Measurements from ENCODE around the gene LCNL1. TPM values are rescaled to one million over a fixed set of nuclear protein-coding genes. Genes with fewer than 3 reads are reported as not detected.

LCNL1 gene
- total RNA-seq, 1 experiment from 2014 or later: not detected

Other genes starting within 250 kb of the LCNL1 start
- gene LCN10, start 240.1 kb upstream of the LCNL1 start, total RNA-seq (2014; rRNA removed; shearing (Covaris generic)): 0.10 TPM in 1 of 2 replicates, not detected in the other
- gene LCN6, start 234.5 kb upstream of the LCNL1 start, total RNA-seq (2014; rRNA removed; shearing (Covaris generic)): not detected in 2 replicates
- gene LCN8, start 224.8 kb upstream of the LCNL1 start, total RNA-seq (2014; rRNA removed; shearing (Covaris generic)): not detected in 2 replicates
- not detected in 2 replicates for gene LCN15, start 218.5 kb upstream of the LCNL1 start, total RNA-seq (2014; rRNA removed; shearing (Covaris generic))
- 17.3 and 26.2 TPM in 2 replicates for gene TMEM141, start 191.6 kb upstream of the LCNL1 start, total RNA-seq (2014; rRNA removed; shearing (Covaris generic))
- 0.14 TPM in 1 of 2 replicates, not detected in the other for gene CCDC183, start 186.7 kb upstream of the LCNL1 start, total RNA-seq (2014; rRNA removed; shearing (Covaris generic))
- gene RABL6, start 175.0 kb upstream of the LCNL1 start, total RNA-seq (2014; rRNA removed; shearing (Covaris generic)): 102 and 108 TPM in 2 replicates
- gene AJM1, start 140.5 kb upstream of the LCNL1 start, total RNA-seq (2014; rRNA removed; shearing (Covaris generic)): 0.35 and 0.77 TPM in 2 replicates
- gene PHPT1, start 133.6 kb upstream of the LCNL1 start, total RNA-seq (2014; rRNA removed; shearing (Covaris generic)): 79.9 and 109 TPM in 2 replicates
- 1.9 and 4.4 TPM in 2 replicates for gene MAMDC4, start 130.6 kb upstream of the LCNL1 start, total RNA-seq (2014; rRNA removed; shearing (Covaris generic))
- gene EDF1, start 116.7 kb upstream of the LCNL1 start, total RNA-seq (2014; rRNA removed; shearing (Covaris generic)): 410 and 447 TPM in 2 replicates
- gene TRAF2, start 96.5 kb upstream of the LCNL1 start, total RNA-seq (2014; rRNA removed; shearing (Covaris generic)): 19.5 and 23.6 TPM in 2 replicates
- gene FBXW5, start 38.3 kb upstream of the LCNL1 start, total RNA-seq (2014; rRNA removed; shearing (Covaris generic)): 37.1 and 40.4 TPM in 2 replicates
- not detected in 2 replicates for gene C8G, start 37.8 kb upstream of the LCNL1 start, total RNA-seq (2014; rRNA removed; shearing (Covaris generic))
- not detected in 2 replicates for gene LCN12, start 30.7 kb upstream of the LCNL1 start, total RNA-seq (2014; rRNA removed; shearing (Covaris generic))
- gene PTGDS, start 5.5 kb upstream of the LCNL1 start, total RNA-seq (2014; rRNA removed; shearing (Covaris generic)): not detected in 2 replicates
- 25.9 and 27.8 TPM in 2 replicates for gene PAXX, start 9.4 kb downstream of the LCNL1 start, total RNA-seq (2014; rRNA removed; shearing (Covaris generic))
- gene CLIC3, start 13.6 kb downstream of the LCNL1 start, total RNA-seq (2014; rRNA removed; shearing (Covaris generic)): 0.28 and 0.55 TPM in 2 replicates
- gene ABCA2, start 45.2 kb downstream of the LCNL1 start, total RNA-seq (2014; rRNA removed; shearing (Covaris generic)): 4.0 and 4.6 TPM in 2 replicates
- gene FUT7, start 49.1 kb downstream of the LCNL1 start, total RNA-seq (2014; rRNA removed; shearing (Covaris generic)): not detected in 2 replicates
- 0.51 and 0.91 TPM in 2 replicates for gene NPDC1, start 63.2 kb downstream of the LCNL1 start, total RNA-seq (2014; rRNA removed; shearing (Covaris generic))
- 1.9 and 2.0 TPM in 2 replicates for gene ENTPD2, start 71.1 kb downstream of the LCNL1 start, total RNA-seq (2014; rRNA removed; shearing (Covaris generic))
- gene SAPCD2, start 87.6 kb downstream of the LCNL1 start, total RNA-seq (2014; rRNA removed; shearing (Covaris generic)): 69.7 and 71.0 TPM in 2 replicates
- gene UAP1L1, start 94.5 kb downstream of the LCNL1 start, total RNA-seq (2014; rRNA removed; shearing (Covaris generic)): 12.6 and 13.8 TPM in 2 replicates
- 38.4 and 42.6 TPM in 2 replicates for gene MAN1B1, start 104.0 kb downstream of the LCNL1 start, total RNA-seq (2014; rRNA removed; shearing (Covaris generic))
- gene DPP7, start 131.7 kb downstream of the LCNL1 start, total RNA-seq (2014; rRNA removed; shearing (Covaris generic)): 12.6 and 13.4 TPM in 2 replicates
- 0.49 and 2.0 TPM in 2 replicates for gene GRIN1, start 156.2 kb downstream of the LCNL1 start, total RNA-seq (2014; rRNA removed; shearing (Covaris generic))
- 0.24 and 0.53 TPM in 2 replicates for gene LRRC26, start 187.1 kb downstream of the LCNL1 start, total RNA-seq (2014; rRNA removed; shearing (Covaris generic))
- not detected in 2 replicates for gene TMEM210, start 189.1 kb downstream of the LCNL1 start, total RNA-seq (2014; rRNA removed; shearing (Covaris generic))
- gene ANAPC2, start 205.6 kb downstream of the LCNL1 start, total RNA-seq (2014; rRNA removed; shearing (Covaris generic)): 29.7 and 38.7 TPM in 2 replicates
- gene SSNA1, start 205.7 kb downstream of the LCNL1 start, total RNA-seq (2014; rRNA removed; shearing (Covaris generic)): 73.0 and 88.1 TPM in 2 replicates
- gene TPRN, start 217.7 kb downstream of the LCNL1 start, total RNA-seq (2014; rRNA removed; shearing (Covaris generic)): 14.0 and 14.8 TPM in 2 replicates
- gene TMEM203, start 222.7 kb downstream of the LCNL1 start, total RNA-seq (2014; rRNA removed; shearing (Covaris generic)): 57.3 and 60.5 TPM in 2 replicates
- gene NDOR1, start 222.7 kb downstream of the LCNL1 start, total RNA-seq (2014; rRNA removed; shearing (Covaris generic)): 12.5 and 17.2 TPM in 2 replicates
- 0.23 and 0.43 TPM in 2 replicates for gene RNF208, start 239.2 kb downstream of the LCNL1 start, total RNA-seq (2014; rRNA removed; shearing (Covaris generic))
- gene CYSRT1, start 242.2 kb downstream of the LCNL1 start, total RNA-seq (2014; rRNA removed; shearing (Covaris generic)): 1.7 TPM in 2 replicates
- gene RNF224, start 244.5 kb downstream of the LCNL1 start, total RNA-seq (2014; rRNA removed; shearing (Covaris generic)): not detected in 2 replicates
- gene SLC34A3, start 247.9 kb downstream of the LCNL1 start, total RNA-seq (2014; rRNA removed; shearing (Covaris generic)): 0.06 TPM in 1 of 2 replicates, not detected in the other